Mesothelial cell of epicardium (in vitro differentiated cells): Measurements from ENCODE around the gene INHBE. TPM values are rescaled to one million over a fixed set of nuclear protein-coding genes. Genes with fewer than 3 reads are reported as not detected.

Source experiments
- DNase-seq, 2 experiments: peaks; one replicate each; pipeline ENCODE4 v3.0.0; 2021; ENCODE audit warnings: low spot score in 2 of 2; ENCODE audit not compliant: unreplicated experiment in 2 of 2
- H3K27ac Mint-ChIP-seq: 2 replicates; pipeline ENCODE4 v1.8.0; 2021; ENCODE audit warnings: mixed read lengths
- H3K27me3 Mint-ChIP-seq: 2 replicates; pipeline ENCODE4 v1.8.0; 2021; ENCODE audit warnings: low read depth, mixed read lengths
- H3K36me3 Mint-ChIP-seq: 2 replicates; pipeline ENCODE4 v1.8.0; 2021; ENCODE audit warnings: mixed read lengths
- H3K4me1 Mint-ChIP-seq: 2 replicates; pipeline ENCODE4 v1.8.0; 2021; ENCODE audit warnings: mixed read lengths
- H3K4me3 Mint-ChIP-seq: 2 replicates; pipeline ENCODE4 v1.8.0; 2021; ENCODE audit warnings: mild to moderate bottlenecking, moderate library complexity, mixed read lengths
- H3K9me3 Mint-ChIP-seq: 2 replicates; pipeline ENCODE4 v1.8.0; 2021; ENCODE audit warnings: mixed read lengths
- total RNA-seq: library from RNA; stranded (reverse); gene quantifications from 3 replicates; pipeline ENCODE4 v1.2.1, GENCODE V29; 2021
- TF ChIP-seq, protein P1 (sequence below): fragments of 200-600 bp; sonication (generic); IDR thresholded peaks from one replicate; pipeline ENCODE4 v1.5.0; 2021; ENCODE audit warnings: antibody characterized with exemption; ENCODE audit not compliant: unreplicated experiment

INHBE gene
- total RNA-seq, 1 donor from 2014 or later: 0.09 TPM

DNA sequence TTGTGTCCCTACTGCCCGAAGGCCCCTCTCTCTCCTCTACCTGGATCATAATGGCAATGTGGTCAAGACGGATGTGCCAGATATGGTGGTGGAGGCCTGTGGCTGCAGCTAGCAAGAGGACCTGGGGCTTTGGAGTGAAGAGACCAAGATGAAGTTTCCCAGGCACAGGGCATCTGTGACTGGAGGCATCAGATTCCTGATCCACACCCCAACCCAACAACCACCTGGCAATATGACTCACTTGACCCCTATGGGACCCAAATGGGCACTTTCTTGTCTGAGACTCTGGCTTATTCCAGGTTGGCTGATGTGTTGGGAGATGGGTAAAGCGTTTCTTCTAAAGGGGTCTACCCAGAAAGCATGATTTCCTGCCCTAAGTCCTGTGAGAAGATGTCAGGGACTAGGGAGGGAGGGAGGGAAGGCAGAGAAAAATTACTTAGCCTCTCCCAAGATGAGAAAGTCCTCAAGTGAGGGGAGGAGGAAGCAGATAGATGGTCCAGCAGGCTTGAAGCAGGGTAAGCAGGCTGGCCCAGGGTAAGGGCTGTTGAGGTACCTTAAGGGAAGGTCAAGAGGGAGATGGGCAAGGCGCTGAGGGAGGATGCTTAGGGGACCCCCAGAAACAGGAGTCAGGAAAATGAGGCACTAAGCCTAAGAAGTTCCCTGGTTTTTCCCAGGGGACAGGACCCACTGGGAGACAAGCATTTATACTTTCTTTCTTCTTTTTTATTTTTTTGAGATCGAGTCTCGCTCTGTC lies 1.8 kb downstream of the INHBE start:
- peaks cover 28% of the 10 kb centered on the region for H3K27me3 Mint-ChIP-seq
- no peak overlapping the region for H3K4me3 Mint-ChIP-seq
- H3K27ac Mint-ChIP-seq: no peak overlapping the region
- H3K36me3 Mint-ChIP-seq: no peaks in the 10 kb centered on the region
- TF ChIP-seq, protein P1, sequence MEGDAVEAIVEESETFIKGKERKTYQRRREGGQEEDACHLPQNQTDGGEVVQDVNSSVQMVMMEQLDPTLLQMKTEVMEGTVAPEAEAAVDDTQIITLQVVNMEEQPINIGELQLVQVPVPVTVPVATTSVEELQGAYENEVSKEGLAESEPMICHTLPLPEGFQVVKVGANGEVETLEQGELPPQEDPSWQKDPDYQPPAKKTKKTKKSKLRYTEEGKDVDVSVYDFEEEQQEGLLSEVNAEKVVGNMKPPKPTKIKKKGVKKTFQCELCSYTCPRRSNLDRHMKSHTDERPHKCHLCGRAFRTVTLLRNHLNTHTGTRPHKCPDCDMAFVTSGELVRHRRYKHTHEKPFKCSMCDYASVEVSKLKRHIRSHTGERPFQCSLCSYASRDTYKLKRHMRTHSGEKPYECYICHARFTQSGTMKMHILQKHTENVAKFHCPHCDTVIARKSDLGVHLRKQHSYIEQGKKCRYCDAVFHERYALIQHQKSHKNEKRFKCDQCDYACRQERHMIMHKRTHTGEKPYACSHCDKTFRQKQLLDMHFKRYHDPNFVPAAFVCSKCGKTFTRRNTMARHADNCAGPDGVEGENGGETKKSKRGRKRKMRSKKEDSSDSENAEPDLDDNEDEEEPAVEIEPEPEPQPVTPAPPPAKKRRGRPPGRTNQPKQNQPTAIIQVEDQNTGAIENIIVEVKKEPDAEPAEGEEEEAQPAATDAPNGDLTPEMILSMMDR: no peak
- no peaks in the 10 kb centered on the region for H3K9me3 Mint-ChIP-seq
- peaks cover 28% of the 10 kb centered on the region for H3K4me1 Mint-ChIP-seq
- DNase-seq: no peak

DNA sequence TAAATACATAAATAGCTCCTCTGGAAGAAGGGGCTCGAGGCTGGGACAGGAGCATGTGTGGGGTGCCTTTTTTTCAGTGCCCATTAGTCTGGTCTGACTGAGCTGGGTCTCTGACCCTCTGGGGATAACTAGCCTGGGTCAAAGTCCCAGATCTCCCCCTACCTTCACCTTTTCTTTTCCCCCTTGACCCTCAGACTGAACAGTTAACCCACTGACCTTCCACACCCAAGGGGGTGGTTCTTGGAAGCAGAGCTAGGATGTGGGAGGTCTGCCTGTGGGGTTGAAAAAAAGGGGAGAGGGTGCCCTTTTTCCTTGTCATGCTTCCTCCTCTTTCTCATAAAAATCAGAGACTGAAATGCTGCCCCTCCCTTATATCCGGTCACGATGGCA lies 3.6 kb downstream of the INHBE start:
- DNase-seq: no peak
- Mint-ChIP-seq H3K36me3 (no peaks in the 10 kb centered on the region), H3K4me3 (peak overlapping the region; percentile 91), H3K9me3 (no peaks in the 10 kb centered on the region), H3K4me1 (peaks cover 29% of the 10 kb centered on the region), H3K27me3 (peaks cover 41% of the 10 kb centered on the region), H3K27ac (peak overlapping the region; percentile 93)
- TF ChIP-seq, protein P1: no peak

DNA sequence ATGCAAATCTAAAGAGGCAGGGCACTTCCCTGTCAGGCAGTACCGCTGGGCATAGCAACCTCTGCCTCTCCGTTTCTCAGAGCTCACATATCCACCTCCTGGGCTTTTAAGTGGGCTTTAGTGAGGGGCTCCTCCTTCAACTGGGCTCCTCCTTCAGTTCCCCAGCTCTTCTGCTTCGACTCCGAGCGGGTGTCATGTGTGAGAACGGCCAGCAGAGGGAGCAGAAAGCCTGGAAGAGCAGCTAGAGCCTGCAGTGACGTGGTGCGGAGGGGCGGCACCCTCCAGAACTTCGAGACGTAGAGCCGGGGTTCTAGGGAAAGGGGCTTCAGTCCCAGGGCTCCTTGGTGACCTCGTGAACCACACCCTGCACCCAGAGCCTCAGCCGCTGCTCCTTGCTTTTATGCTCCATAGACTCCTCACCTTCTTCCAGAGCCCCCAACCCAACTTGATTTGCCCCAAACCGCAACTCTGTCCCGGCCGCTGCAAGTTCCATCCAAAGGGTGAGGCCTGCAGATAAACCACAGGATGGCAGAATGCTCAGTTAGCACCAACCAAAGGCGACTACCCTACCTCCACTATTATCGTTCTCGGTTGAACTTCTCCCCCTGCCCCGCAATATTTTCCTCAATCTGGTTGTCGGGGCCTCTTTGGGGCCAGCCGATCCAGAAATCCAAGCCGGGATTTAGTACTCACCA lies 4.1 kb downstream of the INHBE start:
- Mint-ChIP-seq H3K9me3 (no peaks in the 10 kb centered on the region), H3K36me3 (no peaks in the 10 kb centered on the region), H3K4me1 (peaks cover 29% of the 10 kb centered on the region), H3K27ac (peak overlapping the region; percentile 93), H3K27me3 (peaks cover 47% of the 10 kb centered on the region), H3K4me3 (peak overlapping the region; percentile 91)
- DNase-seq: peak; percentile 82 to 96
- TF ChIP-seq, protein P1: peak; percentile 92

DNA sequence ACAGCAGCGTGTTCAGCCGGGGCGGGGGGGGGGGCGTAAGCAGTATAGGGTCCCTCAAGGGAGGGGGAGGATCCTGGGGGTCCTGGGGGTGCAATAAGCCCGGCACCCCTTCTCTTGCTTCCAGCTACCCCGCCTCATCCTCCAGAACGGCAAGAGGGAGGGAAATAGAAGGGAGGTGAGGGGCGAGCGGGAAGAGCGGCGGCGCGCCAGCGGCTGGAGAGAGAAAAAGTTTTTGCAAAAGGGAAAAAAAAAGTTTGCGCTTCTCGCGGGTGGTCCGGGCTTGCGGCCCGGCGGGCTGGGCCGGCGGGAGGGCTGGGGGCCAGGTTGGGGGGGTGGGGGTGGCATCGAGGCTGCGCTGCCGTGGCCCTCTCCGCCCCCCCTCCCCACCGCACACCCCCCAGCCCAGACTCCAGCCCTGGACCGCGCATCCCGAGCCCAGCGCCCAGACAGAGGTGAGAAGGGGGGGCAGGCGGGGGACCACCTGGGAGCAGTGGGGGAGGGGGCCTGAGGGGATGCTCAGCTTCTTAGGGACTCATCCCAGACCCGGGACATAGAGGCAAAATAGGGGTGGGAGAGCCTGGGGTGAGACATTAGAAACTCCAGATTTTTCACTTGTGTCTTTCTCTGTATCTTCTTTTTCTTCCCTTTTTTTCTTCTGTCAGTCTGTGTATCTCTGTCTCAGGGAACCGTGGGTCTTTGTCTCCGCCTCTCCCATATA lies 4.8 kb downstream of the INHBE start, which contains the start of gene GLI1:
Gene GLI1, plus strand, starts transcription at position 36 of the 718 bp plus-strand sequence. CDS start 3,907 bp downstream, outside the sequence.
- Mint-ChIP-seq H3K36me3 (no peaks in the 10 kb centered on the region), H3K4me3 (peak within 1 kb of the TSS; percentile 91), H3K9me3 (no peaks in the 10 kb centered on the region), H3K27ac (peak within 1 kb of the TSS; percentile 93), H3K27me3 (peaks cover 54% of the 10 kb centered on the region), H3K4me1 (peaks cover 29% of the 10 kb centered on the region)
- no peak for DNase-seq
- TF ChIP-seq, protein P1: no peak

DNA sequence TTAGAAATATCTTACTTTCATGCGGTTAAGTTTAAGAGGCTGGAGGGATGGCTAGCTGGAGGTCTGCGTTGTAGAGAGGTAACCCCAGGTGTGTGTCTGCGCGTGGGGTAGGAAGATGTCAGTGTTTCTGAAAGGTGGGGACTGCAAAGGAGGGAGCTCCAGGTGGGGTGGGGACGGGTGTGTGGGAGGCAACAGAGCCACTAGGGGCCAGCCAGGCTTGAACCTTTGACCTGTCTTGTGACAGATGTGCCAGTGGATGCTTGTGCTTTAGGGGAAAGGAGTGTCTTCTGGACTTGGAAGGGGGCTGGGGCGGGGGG lies 5.3 kb downstream of the INHBE start:
- peaks cover 55% of the 10 kb centered on the region for H3K27me3 Mint-ChIP-seq
- no peaks in the 10 kb centered on the region for H3K36me3 Mint-ChIP-seq
- H3K4me3 Mint-ChIP-seq: peak overlapping the region; percentile 81
- peak overlapping the region; percentile 18 for H3K27ac Mint-ChIP-seq
- H3K9me3 Mint-ChIP-seq: no peaks in the 10 kb centered on the region
- TF ChIP-seq, protein P1: no peak
- peaks cover 29% of the 10 kb centered on the region for H3K4me1 Mint-ChIP-seq
- DNase-seq: no peak
